Measurements from ENCODE around the gene SPDYE11. TPM values are rescaled to one million over a fixed set of nuclear protein-coding genes. Genes with fewer than 3 reads are reported as not detected.
A peak's percentile ranks its signal among the peaks of the same experiment; 100 is the strongest.
"Not testable (repeated sequence)": the region's sequence is repeated elsewhere in the genome, so short reads cannot be mapped to it uniquely, and the experiment has no call there.

The SPDYE11 gene
- polyA plus RNA-seq (ENCODE audit: insufficient read length in 4 of 4) = under 1 TPM; 0.18 to 0.97 (median 0.29) TPM

GRCh38 chr7:73057811-73058210 is at the start of gene SPDYE11:
Gene SPDYE11, minus strand, starts transcription at chr7:73057911. Its CDS starts 1,800 bp downstream, at chr7:73056111.
- not testable (repeated sequence) for DNase-seq (ENCODE audit: low read depth in 4 of 4, low spot score in 3 of 4)

- DNase-seq (ENCODE audit: low read depth in 4 of 4, low spot score in 3 of 4) = not testable (repeated sequence)
These were observed 28.2 kb upstream of the SPDYE11 start, which contains the start of gene SPDYE9 for GRCh38 chr7:73085938-73086337. Gene SPDYE9, minus strand, starts transcription at chr7:73086038. Its CDS starts 1,800 bp downstream, at chr7:73084238.

GRCh38 chr7:73029666-73030065 is 28.0 kb downstream of the SPDYE11 start, which contains the start of gene SPDYE8:
Gene SPDYE8, minus strand, starts transcription at chr7:73029766. Its CDS starts 1,800 bp downstream, at chr7:73027966.
- DNase-seq (ENCODE audit: low read depth in 4 of 4, low spot score in 3 of 4) = not testable (repeated sequence)

- DNase-seq (ENCODE audit: low read depth in 4 of 4, low spot score in 3 of 4) = not testable (repeated sequence)
These were observed 51.2 kb downstream of the SPDYE11 start for GRCh38 chr7:73006491-73006890.

- DNase-seq (ENCODE audit: low read depth in 4 of 4, low spot score in 3 of 4) = peak in 3 of 4 donors; percentile 69 to 78 (median 72)
These were observed 51.8 kb downstream of the SPDYE11 start for GRCh38 chr7:73005693-73006447.

- DNase-seq (ENCODE audit: low read depth in 4 of 4, low spot score in 3 of 4) = not testable (repeated sequence)
These were observed 52.4 kb downstream of the SPDYE11 start for GRCh38 chr7:73005356-73005692.

GRCh38 chr7:72997887-72998468 is 59.7 kb downstream of the SPDYE11 start:
- DNase-seq (ENCODE audit: low read depth in 4 of 4, low spot score in 3 of 4) = not testable (repeated sequence)

Other genes with a start within 250 kb of the SPDYE11 start
- 1 to 10 TPM; 2.9 to 8.0 (median 3.2) TPM for gene TYW1B, start 229.7 kb downstream of the SPDYE11 start, polyA plus RNA-seq (ENCODE audit: insufficient read length in 4 of 4)
- 10 to 100 TPM; 37.3 to 46.5 (median 44.4) TPM for gene POM121, start 132.8 kb downstream of the SPDYE11 start, polyA plus RNA-seq (ENCODE audit: insufficient read length in 4 of 4)
- 1 to 10 TPM in 2 of 4 donors, under 1 TPM in 2; 0.57 to 1.3 (median 0.94) TPM for gene TRIM74, start 88.4 kb downstream of the SPDYE11 start, polyA plus RNA-seq (ENCODE audit: insufficient read length in 4 of 4)
- gene SPDYE8, start 28.1 kb downstream of the SPDYE11 start, polyA plus RNA-seq (ENCODE audit: insufficient read length in 4 of 4) = under 1 TPM; 0.15 to 0.29 (median 0.28) TPM
- gene SPDYE9, start 28.1 kb upstream of the SPDYE11 start, polyA plus RNA-seq (ENCODE audit: insufficient read length in 4 of 4) = under 1 TPM; 0.18 to 0.97 (median 0.29) TPM

Data from right renal pelvis (tissue), 4 donors.